Liver (tissue), 9 donors: ENCODE results near the gene RCAN2. TPM values are rescaled to one million over a fixed set of nuclear protein-coding genes. Genes with fewer than 3 reads are reported as not detected.

Source experiments
- DNase-seq: peaks from one replicate; pipeline ENCODE4 v3.0.0-alpha.2; 2017; ENCODE audit warnings: low spot score
- H3K27ac ChIP-seq, 2 donors: one replicate each; pipeline ENCODE4 v1.7.0; 2013; ENCODE audit warnings: inconsistent platforms in 2 of 2, low read length in 2 of 2, control low read depth in 1 of 2, low read depth in 1 of 2, mild to moderate bottlenecking in 1 of 2
- H3K27me3 ChIP-seq, 4 donors: one replicate each; pipeline versions ENCODE4 v1.6.1 to v1.7.0; 2013; ENCODE audit warnings: low read length in 3 of 4, inconsistent platforms in 1 of 4, mild to moderate bottlenecking in 1 of 4, moderate library complexity in 1 of 4; ENCODE audit not compliant: control insufficient read depth in 4 of 4, insufficient read depth in 4 of 4
- H3K36me3 ChIP-seq, 4 donors: one replicate each; pipeline versions ENCODE4 v1.6.1 to v1.7.0; 2013; ENCODE audit warnings: low read length in 3 of 4, mild to moderate bottlenecking in 3 of 4, low read depth in 1 of 4, moderate library complexity in 1 of 4; ENCODE audit not compliant: control insufficient read depth in 4 of 4, insufficient read depth in 3 of 4
- H3K4me1 ChIP-seq, 4 donors: one replicate each; pipeline versions ENCODE4 v1.6.1 to v1.7.0; 2013; ENCODE audit warnings: low read length in 3 of 4, mild to moderate bottlenecking in 3 of 4, moderate library complexity in 1 of 4; ENCODE audit not compliant: control insufficient read depth in 4 of 4, insufficient read depth in 4 of 4
- H3K4me3 ChIP-seq, 3 donors: one replicate each; pipeline versions ENCODE4 v1.6.1 to v1.7.0; 2013; ENCODE audit warnings: low read length in 3 of 3, control low read depth in 1 of 3, low read depth in 1 of 3, mild to moderate bottlenecking in 1 of 3
- H3K9ac ChIP-seq, 2 donors: one replicate each; pipeline ENCODE4 v1.7.0; 2013; ENCODE audit warnings: low read length in 2 of 2, mild to moderate bottlenecking in 2 of 2, moderate library complexity in 2 of 2, control low read depth in 1 of 2, low read depth in 1 of 2
- H3K9me3 ChIP-seq, 4 donors: one replicate each; pipeline versions ENCODE4 v1.6.1 to v1.7.0; 2013; ENCODE audit warnings: low read length in 3 of 4; ENCODE audit not compliant: control insufficient read depth in 4 of 4
- ATF3 ChIP-seq: IDR thresholded peaks from 2 replicates; pipeline ENCODE4 v1.6.1; 2016; ENCODE audit warnings: antibody characterized with exemption
- EGR1 ChIP-seq, 2 donors: IDR thresholded peaks; 2 replicates each; pipeline ENCODE4 v1.6.1; 2016 to 2018; ENCODE audit warnings: antibody characterized with exemption in 2 of 2, low read depth in 2 of 2
- FOXA1 ChIP-seq: IDR thresholded peaks from 2 replicates; pipeline ENCODE4 v1.6.1; 2016; ENCODE audit warnings: antibody characterized with exemption
- FOXA2 ChIP-seq: IDR thresholded peaks from 2 replicates; pipeline ENCODE4 v1.6.1; 2016; ENCODE audit warnings: antibody characterized with exemption
- GABPA ChIP-seq, 2 donors: IDR thresholded peaks in 1 of 2; conservative IDR thresholded peaks in 1 of 2; 2 replicates each; pipeline ENCODE4 v1.6.1; 2016; ENCODE audit warnings: antibody characterized with exemption in 2 of 2, mild to moderate bottlenecking in 1 of 2, moderate library complexity in 1 of 2
- HNF4A ChIP-seq, 2 donors: conservative IDR thresholded peaks; 2 replicates each; pipeline ENCODE4 v1.6.1; 2016; ENCODE audit warnings: antibody characterized with exemption in 2 of 2, mild to moderate bottlenecking in 2 of 2
- HNF4G ChIP-seq: IDR thresholded peaks from 2 replicates; pipeline ENCODE4 v1.6.1; 2016; ENCODE audit warnings: antibody characterized with exemption
- JUND ChIP-seq, 2 donors: IDR thresholded peaks; 2 replicates each; pipeline ENCODE4 v1.6.1; 2016; ENCODE audit warnings: antibody characterized with exemption in 2 of 2
- MAX ChIP-seq: IDR thresholded peaks from 2 replicates; pipeline ENCODE4 v1.6.1; 2016; ENCODE audit warnings: antibody characterized with exemption
- NR2F2 ChIP-seq: IDR thresholded peaks from 2 replicates; pipeline ENCODE4 v1.6.1; 2016; ENCODE audit warnings: antibody characterized with exemption
- RAD21 ChIP-seq, 2 donors: IDR thresholded peaks; 2 replicates each; pipeline ENCODE4 v1.6.1; 2016; ENCODE audit warnings: antibody characterized with exemption in 2 of 2, mild to moderate bottlenecking in 2 of 2
- REST ChIP-seq: IDR thresholded peaks from 2 replicates; pipeline ENCODE4 v1.6.1; 2016; ENCODE audit warnings: antibody characterized with exemption, mild to moderate bottlenecking
- RXRA ChIP-seq, 2 donors: IDR thresholded peaks; 2 replicates each; pipeline ENCODE4 v1.6.1; 2017 to 2018; ENCODE audit warnings: antibody characterized with exemption in 2 of 2, mild to moderate bottlenecking in 1 of 2
- SP1 ChIP-seq: IDR thresholded peaks from 2 replicates; pipeline ENCODE4 v1.6.1; 2018; ENCODE audit warnings: antibody characterized with exemption, mild to moderate bottlenecking
- TAF1 ChIP-seq: conservative IDR thresholded peaks from 2 replicates; pipeline ENCODE4 v1.6.1; 2016; ENCODE audit warnings: antibody characterized with exemption, mild to moderate bottlenecking
- YY1 ChIP-seq: IDR thresholded peaks from 2 replicates; pipeline ENCODE4 v1.6.1; 2016; ENCODE audit warnings: antibody characterized with exemption, mild to moderate bottlenecking
- WGBS: extraction: QIAGEN DNeasy Blood & Tissue Kit; methylation state at CpG from one replicate; pipeline ENCODE4 v1.1.7; 2013; 5-methylcytosine and 5-hydroxymethylcytosine counted together
- polyA plus RNA-seq, 2 donors: library from polyadenylated mRNA; stranded (reverse) in 1 of 2; unstranded in 1 of 2; fragments of 200-250 nt in 1 of 2; fragments of >200 nt in 1 of 2; fragmentation: Nextera tagmentation in 1 of 2; extraction: Ambion mirVana in 1 of 2; gene quantifications; one replicate each; pipeline versions ENCODE4 v1.2.1 to v1.2.3, GENCODE V29; 2013 to 2015
- total RNA-seq, 2 donors: library from RNA; depleted of rRNA; stranded (reverse); fragments of >200 nt; gene quantifications; one replicate each; pipeline ENCODE4 v1.2.3, GENCODE V29; 2014
- TF ChIP-seq, protein P1 (sequence below): IDR thresholded peaks from 2 replicates; pipeline ENCODE4 v1.6.1; 2016; ENCODE audit warnings: antibody characterized with exemption
- TF ChIP-seq, protein P2 (sequence below): fragments of 150-350 bp; IDR thresholded peaks from 2 replicates; pipeline ENCODE4 v1.5.1; 2017; ENCODE audit warnings: improper control_type of control experiment, low read depth, low read length; ENCODE audit not compliant: missing input control
- donor health status: healthy.
- donor health status: healthy.
- donor health status: healthy.
- donor health status: healthy.
- donor health status: healthy.

RCAN2 gene
- total and polyA plus RNA-seq, 4 donors, result 0.19 to 8.2 (median 2.4) TPM

GRCh38 chr6:46323966-46324622 is 167.2 kb downstream of the RCAN2 start:
- H3K9ac ChIP-seq, result no peak overlapping the region
- no peaks in the 10 kb centered on the region for H3K9me3 ChIP-seq
- no peak overlapping the region for H3K4me3 ChIP-seq
- no peaks in the 10 kb centered on the region for H3K27me3 ChIP-seq
- H3K27ac ChIP-seq, result no peak overlapping the region
- no peak for TF ChIP-seq FOXA1
- no peak for TF ChIP-seq FOXA2
- no peak for TF ChIP-seq RXRA (IDR thresholded peaks at IDR 0.05)
- H3K36me3 ChIP-seq, result no peaks in the 10 kb centered on the region
- DNase-seq, result no peak
- no peaks in the 10 kb centered on the region for H3K4me1 ChIP-seq
- WGBS, result 88% methylated on average over 3 of the region's 3 CpGs

GRCh38 chr6:46323312-46323965 is 167.8 kb downstream of the RCAN2 start:
- Histone ChIP-seq H3K9me3 (no peaks in the 10 kb centered on the region), H3K4me1 (no peaks in the 10 kb centered on the region), H3K27ac (no peak overlapping the region), H3K27me3 (no peaks in the 10 kb centered on the region), H3K4me3 (no peak overlapping the region), H3K36me3 (no peaks in the 10 kb centered on the region), H3K9ac (no peak overlapping the region)
- 74% methylated on average over 4 of the region's 4 CpGs for WGBS
- TF ChIP-seq TAF1, result no peak
- no peak for TF ChIP-seq GABPA (IDR thresholded peaks at IDR 0.05 in 1 of 2, conservative IDR thresholded peaks at IDR 0.05 in 1 of 2)
- TF ChIP-seq HNF4G, result no peak
- TF ChIP-seq, protein P1, sequence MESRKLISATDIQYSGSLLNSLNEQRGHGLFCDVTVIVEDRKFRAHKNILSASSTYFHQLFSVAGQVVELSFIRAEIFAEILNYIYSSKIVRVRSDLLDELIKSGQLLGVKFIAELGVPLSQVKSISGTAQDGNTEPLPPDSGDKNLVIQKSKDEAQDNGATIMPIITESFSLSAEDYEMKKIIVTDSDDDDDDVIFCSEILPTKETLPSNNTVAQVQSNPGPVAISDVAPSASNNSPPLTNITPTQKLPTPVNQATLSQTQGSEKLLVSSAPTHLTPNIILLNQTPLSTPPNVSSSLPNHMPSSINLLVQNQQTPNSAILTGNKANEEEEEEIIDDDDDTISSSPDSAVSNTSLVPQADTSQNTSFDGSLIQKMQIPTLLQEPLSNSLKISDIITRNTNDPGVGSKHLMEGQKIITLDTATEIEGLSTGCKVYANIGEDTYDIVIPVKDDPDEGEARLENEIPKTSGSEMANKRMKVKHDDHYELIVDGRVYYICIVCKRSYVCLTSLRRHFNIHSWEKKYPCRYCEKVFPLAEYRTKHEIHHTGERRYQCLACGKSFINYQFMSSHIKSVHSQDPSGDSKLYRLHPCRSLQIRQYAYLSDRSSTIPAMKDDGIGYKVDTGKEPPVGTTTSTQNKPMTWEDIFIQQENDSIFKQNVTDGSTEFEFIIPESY, result no peak
- no peak for TF ChIP-seq FOXA2
- no peak for TF ChIP-seq NR2F2
- no peak for TF ChIP-seq REST
- TF ChIP-seq MAX, result no peak
- TF ChIP-seq RAD21 (IDR thresholded peaks at IDR 0.05), result no peak
- no peak for TF ChIP-seq JUND (IDR thresholded peaks at IDR 0.05)
- no peak for TF ChIP-seq SP1
- TF ChIP-seq ATF3, result no peak
- TF ChIP-seq, protein P2, sequence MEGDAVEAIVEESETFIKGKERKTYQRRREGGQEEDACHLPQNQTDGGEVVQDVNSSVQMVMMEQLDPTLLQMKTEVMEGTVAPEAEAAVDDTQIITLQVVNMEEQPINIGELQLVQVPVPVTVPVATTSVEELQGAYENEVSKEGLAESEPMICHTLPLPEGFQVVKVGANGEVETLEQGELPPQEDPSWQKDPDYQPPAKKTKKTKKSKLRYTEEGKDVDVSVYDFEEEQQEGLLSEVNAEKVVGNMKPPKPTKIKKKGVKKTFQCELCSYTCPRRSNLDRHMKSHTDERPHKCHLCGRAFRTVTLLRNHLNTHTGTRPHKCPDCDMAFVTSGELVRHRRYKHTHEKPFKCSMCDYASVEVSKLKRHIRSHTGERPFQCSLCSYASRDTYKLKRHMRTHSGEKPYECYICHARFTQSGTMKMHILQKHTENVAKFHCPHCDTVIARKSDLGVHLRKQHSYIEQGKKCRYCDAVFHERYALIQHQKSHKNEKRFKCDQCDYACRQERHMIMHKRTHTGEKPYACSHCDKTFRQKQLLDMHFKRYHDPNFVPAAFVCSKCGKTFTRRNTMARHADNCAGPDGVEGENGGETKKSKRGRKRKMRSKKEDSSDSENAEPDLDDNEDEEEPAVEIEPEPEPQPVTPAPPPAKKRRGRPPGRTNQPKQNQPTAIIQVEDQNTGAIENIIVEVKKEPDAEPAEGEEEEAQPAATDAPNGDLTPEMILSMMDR, result no peak
- no peak for TF ChIP-seq FOXA1
- no peak for TF ChIP-seq HNF4A (conservative IDR thresholded peaks at IDR 0.05)
- TF ChIP-seq EGR1 (IDR thresholded peaks at IDR 0.05; ENCODE audit: low read depth in 2 of 2), result no peak
- TF ChIP-seq YY1, result no peak
- no peak for TF ChIP-seq RXRA (IDR thresholded peaks at IDR 0.05)
- no peak for DNase-seq
